Kidney capillary endothelial cell (primary cell): ENCODE data around the gene XBP1.
"Not testable (repeated sequence)": the region's sequence is repeated elsewhere in the genome, so short reads cannot be mapped to it uniquely, and the experiment has no call there.

ENCODE experiments used
- DNase-seq: peaks from one replicate; pipeline ENCODE4 v3.0.0-alpha.2; 2018; ENCODE audit warnings: low spot score

The XBP1 gene

GRCh38 chr22:28800308-28801041, at the start of gene XBP1:
TSS of gene XBP1 (minus strand) at chr22:28800569.
- peak; percentile 92 for DNase-seq

DNA sequence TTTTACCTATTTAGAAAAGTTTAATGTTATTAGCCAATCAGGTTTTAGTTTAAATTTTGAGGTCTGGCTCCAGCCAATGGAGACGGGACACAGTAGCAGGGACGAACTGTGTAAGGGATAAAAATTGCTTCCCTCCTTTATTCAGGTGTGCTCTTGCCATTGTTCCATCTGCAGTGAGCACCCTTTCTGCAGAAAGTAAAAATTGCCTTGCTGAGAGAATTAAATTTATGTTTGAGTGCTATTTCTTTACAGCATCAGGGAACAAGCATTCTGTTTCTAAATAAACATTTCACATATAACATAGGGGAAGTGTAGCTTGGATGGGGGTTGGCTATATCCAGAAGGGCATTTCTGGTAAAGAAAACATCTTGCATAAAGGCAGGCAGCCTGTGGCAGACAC, 46.6 kb upstream of the XBP1 start:
- no peak for DNase-seq

DNA sequence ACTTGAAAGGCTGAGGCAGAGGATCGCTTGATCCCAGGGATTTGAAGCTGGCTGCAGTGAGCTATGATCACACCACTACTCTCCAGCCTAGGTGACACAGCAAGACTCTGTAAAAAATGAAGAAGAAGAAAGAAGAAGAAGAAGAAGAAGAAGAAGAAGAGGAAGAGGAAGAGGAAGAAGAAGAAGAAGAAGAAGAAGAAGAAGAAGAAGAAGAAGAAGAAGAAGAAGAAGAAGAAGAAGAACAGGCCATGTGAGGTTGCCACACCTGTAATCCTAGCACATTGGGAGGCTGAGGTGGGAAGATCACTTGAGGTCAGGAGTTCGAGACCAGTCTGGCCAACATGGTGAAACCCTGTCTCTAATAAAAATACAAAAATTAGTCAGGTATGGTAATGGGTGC, 43.9 kb upstream of the XBP1 start:
- DNase-seq, result not testable (repeated sequence)

- no peak for DNase-seq
Measured at GRCh38 chr22:28843633-28844032, 43.3 kb upstream of the XBP1 start.

GRCh38 chr22:28841111-28841510, 40.7 kb upstream of the XBP1 start:
- no peak for DNase-seq

- DNase-seq, result no peak
Measured at GRCh38 chr22:28838971-28839370, 38.6 kb upstream of the XBP1 start.

DNA sequence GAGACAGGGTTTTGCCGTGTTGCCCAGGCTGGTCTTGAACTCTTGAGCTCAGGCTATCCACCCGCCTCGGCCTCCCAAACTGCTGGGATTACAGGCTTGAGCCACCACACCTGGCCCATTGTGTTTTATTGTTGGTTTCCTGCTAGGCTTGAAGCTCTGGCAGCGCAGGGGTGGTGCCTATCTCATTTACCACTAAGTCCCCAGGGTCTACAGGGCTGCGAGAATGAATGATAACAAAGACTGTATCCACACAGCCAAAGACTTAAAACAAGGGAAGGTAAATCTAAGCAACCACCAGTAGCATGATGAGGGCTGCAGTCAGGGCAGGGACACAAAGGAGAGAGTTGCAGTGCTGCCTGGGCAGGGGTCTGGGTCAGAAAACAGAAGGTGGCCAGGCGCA, 37.3 kb upstream of the XBP1 start:
- no peak for DNase-seq

- DNase-seq, result no peak
Measured at GRCh38 chr22:28835630-28836189, 35.3 kb upstream of the XBP1 start.

GRCh38 chr22:28833276-28833923, 33.0 kb upstream of the XBP1 start:
- no peak for DNase-seq

DNA sequence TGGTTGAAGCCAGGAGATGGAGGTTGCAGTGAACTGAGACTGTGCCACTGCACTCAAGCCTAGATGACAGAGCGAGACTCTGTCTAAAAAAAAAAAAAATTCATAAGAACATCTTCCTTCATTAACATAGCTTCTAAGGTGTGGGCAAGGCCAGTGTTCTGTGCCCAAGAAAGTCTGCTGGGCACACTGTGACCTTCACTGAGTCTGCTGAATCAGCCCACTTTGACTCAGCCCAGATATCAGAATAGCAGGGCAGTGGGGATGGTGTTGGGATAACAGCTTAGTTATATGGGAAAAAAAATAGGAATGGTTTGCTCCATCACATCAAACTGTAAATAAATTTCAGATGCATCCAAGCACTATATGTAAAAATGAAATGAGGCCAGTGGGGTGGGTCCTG, 32.4 kb upstream of the XBP1 start:
- no peak for DNase-seq

GRCh38 chr22:28831140-28832072, 31.0 kb upstream of the XBP1 start:
- DNase-seq, result no peak

DNA sequence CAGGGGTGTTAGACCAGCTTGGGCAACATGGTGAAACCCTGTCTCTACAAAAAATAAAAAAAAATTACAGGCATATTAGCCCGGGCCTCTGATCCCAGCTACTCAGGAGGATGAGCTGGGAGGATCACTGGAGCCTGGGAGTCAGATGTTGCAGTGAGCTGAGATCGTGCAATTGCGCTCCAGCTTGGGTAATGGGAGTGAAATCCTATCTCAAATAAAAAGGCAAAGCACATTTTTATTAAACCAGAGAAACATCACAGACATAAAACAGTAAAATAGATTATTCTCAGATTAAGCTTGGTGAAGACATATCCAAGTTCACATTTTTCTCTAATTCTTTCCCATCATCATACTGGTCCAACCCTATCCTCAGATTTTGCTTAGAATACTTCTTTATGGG, 30.1 kb upstream of the XBP1 start:
- no peak for DNase-seq

DNA sequence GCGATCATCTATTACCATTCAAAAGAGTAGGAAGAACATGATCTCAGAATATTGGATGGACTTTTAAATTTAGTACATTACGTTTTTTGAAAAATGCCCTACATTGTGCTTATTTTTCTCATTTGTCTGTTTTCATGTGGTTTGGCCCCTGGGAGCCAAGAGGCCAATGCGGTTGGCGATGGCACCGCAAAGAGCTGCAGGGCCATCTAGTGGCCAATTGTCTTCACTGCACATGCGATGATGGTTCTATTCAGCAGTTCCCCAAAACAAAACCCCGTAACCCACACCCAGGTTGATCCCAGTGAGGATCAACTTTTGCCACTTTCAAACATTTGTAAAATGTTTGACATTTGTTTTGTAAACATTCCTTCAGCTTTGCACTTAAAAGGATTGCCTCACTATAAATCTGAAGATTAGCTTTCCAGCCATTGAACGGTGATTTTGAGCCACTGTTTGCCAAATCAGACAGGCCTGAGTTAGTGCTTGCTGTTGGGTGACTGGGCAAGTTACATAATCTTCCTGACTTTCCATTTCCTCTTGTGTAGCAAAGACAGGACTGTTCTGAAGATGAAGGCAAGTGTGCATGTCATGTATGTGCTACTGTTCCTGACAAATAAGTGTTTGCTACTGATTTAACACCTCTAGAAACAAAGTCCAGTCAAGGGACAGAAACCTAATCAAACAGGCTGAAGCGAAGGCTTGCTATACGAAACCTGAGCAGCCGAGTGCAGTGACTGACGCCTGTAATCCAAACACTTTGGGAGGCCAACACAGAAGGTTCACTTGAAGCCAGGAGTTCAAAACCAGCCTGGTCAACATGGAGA, 29.2 kb upstream of the XBP1 start:
- peak; percentile 63 for DNase-seq

DNA sequence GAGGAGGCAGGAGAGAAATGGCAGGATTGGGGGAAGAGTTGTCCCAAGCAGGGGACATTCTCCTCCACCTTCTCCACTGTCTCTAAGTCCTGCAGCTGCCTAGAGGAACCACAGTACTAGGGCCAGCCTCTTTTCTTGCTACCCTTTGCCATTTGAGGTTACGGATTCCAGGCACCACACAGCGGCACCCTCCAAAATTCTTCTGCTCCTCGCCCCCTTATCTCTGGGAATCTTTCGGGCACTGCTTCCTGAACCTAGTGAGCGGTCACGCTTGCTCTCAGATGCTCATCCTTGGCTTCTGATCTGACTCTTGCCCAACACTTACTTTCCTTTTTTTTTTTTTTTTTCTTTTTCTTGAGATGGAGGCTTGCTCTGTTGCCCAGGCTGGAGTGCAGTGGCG, 26.6 kb upstream of the XBP1 start:
- no peak for DNase-seq

- not testable (repeated sequence) for DNase-seq
Measured at GRCh38 chr22:28826430-28826829, 26.1 kb upstream of the XBP1 start.

GRCh38 chr22:28824455-28824854, 24.1 kb upstream of the XBP1 start:
- not testable (repeated sequence) for DNase-seq

GRCh38 chr22:28822930-28823551, 22.7 kb upstream of the XBP1 start:
- no peak for DNase-seq

GRCh38 chr22:28821452-28821851, 21.1 kb upstream of the XBP1 start:
- DNase-seq, result no peak

GRCh38 chr22:28820885-28821284, 20.5 kb upstream of the XBP1 start:
- no peak for DNase-seq

DNA sequence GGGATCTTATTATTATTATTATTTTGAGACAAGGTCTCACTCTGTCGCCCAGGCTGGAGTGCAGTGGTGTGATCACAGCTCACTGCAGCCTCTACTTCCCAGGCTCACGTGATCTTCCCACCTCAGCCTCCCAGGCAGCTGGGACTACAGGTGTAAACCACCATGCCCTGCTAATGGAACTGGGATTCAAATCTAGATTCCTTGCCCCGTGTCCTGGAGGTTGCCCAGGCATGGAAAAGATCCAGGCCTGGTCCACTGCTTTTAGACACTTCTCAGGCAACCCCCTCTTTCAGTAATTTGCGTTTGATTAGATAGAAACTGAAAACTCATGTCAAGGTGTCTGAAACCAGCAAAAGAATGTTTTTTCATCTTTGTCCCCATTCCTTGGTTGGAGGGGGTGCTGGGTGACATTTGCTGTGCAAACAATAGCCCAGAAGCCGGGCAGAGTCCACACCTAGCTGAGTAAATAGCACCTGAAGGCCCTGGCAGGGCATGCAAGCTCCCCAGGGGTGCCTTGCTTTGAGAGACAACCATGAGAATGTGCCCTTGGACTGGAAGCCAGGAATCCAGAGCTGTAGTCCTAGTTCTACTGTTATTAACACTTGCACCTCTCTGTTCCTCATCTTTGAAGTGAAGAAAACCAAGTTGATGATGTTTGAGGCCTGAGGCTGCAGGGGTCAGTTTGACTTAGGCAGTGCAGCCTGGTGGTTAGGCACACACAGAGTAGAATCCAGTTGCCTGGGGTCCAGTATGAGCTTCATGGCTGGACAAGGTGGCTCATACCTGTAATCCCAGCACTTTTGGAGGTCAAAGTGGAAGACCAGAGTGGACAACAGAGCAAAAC, 19.1 kb upstream of the XBP1 start:
- DNase-seq, result no peak
